OCI-LY3 (cell line): ENCODE measurements around the gene CAMK2A.

ENCODE experiments used
- H2AFZ ChIP-seq: fragments of 200-600, 300-600 bp; shearing (Covaris generic); 2 replicates; pipeline ENCODE4 v1.6.0; 2014; ENCODE audit warnings: antibody characterized with exemption, low read depth, low read length
- H3K27ac ChIP-seq: fragments of 200-600, 300-600 bp; sonication (generic); 2 replicates; pipeline ENCODE4 v1.5.1; 2014; ENCODE audit warnings: mild to moderate bottlenecking, low read length, moderate library complexity, mixed read lengths
- H3K27me3 ChIP-seq: fragments of 200-600, 300-600 bp; sonication (generic); 2 replicates; pipeline ENCODE4 v1.6.1; 2014; ENCODE audit warnings: low read depth, low read length, mixed read lengths
- H3K36me3 ChIP-seq: fragments of 200-600, 300-600 bp; sonication (generic); replicated peaks from 2 replicates; pipeline ENCODE3; 2014; ENCODE audit warnings: low read depth, low read length, mixed read lengths
- H3K4me1 ChIP-seq: fragments of 300-600, 200-600 bp; sonication (generic); 2 replicates; pipeline ENCODE4 v1.6.1; 2014; ENCODE audit warnings: low read length, mixed read lengths
- H3K4me2 ChIP-seq: fragments of 200-600, 300-600 bp; sonication (generic); 2 replicates; pipeline ENCODE4 v1.6.1; 2014; ENCODE audit warnings: low read length, mixed read lengths
- H3K4me3 ChIP-seq: fragments of 300-600, 200-600 bp; sonication (generic); 2 replicates; pipeline ENCODE4 v1.5.1; 2014; ENCODE audit warnings: antibody characterized with exemption, mild to moderate bottlenecking, low read length, moderate library complexity
- H3K79me2 ChIP-seq: fragments of 300-600, 200-600 bp; shearing (Covaris generic); 2 replicates; pipeline ENCODE4 v1.6.1; 2014; ENCODE audit warnings: mild to moderate bottlenecking, low read length, mixed read lengths
- H3K9ac ChIP-seq: fragments of 300-600, 200-600 bp; shearing (Covaris generic); 2 replicates; pipeline ENCODE4 v1.6.0; 2014; ENCODE audit warnings: mild to moderate bottlenecking, low read length, moderate library complexity
- H3K9me3 ChIP-seq: fragments of 200-600, 300-600 bp; shearing (Covaris generic); 2 replicates; pipeline ENCODE4 v1.6.1; 2014; ENCODE audit warnings: low read length, mixed read lengths; ENCODE audit not compliant: insufficient read depth
- H4K20me1 ChIP-seq: fragments of 200-600, 300-600 bp; sonication (generic); 2 replicates; pipeline ENCODE4 v1.6.1; 2016; ENCODE audit warnings: low read length, mixed read lengths; ENCODE audit not compliant: insufficient read depth
- EZH2phosphoT487 ChIP-seq: fragments of 200-600 bp; shearing (Covaris generic); IDR thresholded peaks from 2 replicates; pipeline ENCODE4 v1.6.1; 2018; ENCODE audit warnings: antibody characterized with exemption, mixed run types, low read depth
- TF ChIP-seq, protein P1 (sequence below): fragments of 200-600, 300-600 bp; sonication (generic); IDR thresholded peaks from 2 replicates; pipeline ENCODE4 v1.5.1; 2014; ENCODE audit warnings: antibody characterized with exemption, low read length, low read depth

The CAMK2A gene

DNA sequence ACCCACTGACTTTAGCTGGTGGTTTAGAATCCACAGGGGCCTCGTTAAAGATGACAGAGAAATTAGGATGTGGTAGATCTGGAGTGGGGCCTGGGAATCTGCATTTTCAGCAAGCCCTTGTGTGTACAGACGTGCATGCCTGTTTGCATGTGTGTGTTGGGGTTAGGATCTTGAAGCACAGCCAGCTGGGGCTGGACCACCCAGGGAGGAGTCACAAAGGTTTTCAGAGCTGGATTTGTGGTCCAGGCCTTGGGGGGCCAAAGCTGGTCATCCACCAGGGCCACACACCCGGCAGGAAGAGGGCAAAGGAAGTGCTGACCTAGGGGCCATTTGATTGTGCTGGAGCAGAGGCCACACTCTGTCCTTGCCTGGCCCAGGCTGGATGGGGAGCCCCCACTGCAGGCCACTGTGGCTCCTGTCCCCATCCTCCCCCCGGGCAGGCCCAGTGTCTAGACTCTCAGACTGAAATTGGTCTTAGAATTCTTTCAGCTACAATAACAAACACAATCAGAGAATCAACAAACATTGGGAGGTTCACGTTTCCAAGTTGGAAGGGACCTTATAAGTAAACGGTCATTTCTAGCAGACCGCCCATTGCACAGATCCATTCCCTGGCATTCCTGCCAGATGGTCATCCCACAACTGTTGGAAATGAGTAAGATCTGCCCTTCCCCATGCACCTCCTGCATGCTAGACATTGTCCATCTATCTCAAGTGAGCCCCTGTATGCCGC is 112.7 kb downstream of the CAMK2A start:
- H3K27ac ChIP-seq: no peak overlapping the region
- H3K4me3 ChIP-seq: no peak overlapping the region
- H4K20me1 ChIP-seq: no peaks in the 10 kb centered on the region
- H3K9ac ChIP-seq: no peak overlapping the region
- H3K36me3 ChIP-seq: no peaks in the 10 kb centered on the region
- no peak overlapping the region for H3K4me2 ChIP-seq
- no peaks in the 10 kb centered on the region for H3K79me2 ChIP-seq
- TF ChIP-seq, protein P1, sequence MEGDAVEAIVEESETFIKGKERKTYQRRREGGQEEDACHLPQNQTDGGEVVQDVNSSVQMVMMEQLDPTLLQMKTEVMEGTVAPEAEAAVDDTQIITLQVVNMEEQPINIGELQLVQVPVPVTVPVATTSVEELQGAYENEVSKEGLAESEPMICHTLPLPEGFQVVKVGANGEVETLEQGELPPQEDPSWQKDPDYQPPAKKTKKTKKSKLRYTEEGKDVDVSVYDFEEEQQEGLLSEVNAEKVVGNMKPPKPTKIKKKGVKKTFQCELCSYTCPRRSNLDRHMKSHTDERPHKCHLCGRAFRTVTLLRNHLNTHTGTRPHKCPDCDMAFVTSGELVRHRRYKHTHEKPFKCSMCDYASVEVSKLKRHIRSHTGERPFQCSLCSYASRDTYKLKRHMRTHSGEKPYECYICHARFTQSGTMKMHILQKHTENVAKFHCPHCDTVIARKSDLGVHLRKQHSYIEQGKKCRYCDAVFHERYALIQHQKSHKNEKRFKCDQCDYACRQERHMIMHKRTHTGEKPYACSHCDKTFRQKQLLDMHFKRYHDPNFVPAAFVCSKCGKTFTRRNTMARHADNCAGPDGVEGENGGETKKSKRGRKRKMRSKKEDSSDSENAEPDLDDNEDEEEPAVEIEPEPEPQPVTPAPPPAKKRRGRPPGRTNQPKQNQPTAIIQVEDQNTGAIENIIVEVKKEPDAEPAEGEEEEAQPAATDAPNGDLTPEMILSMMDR: no peak
- TF ChIP-seq EZH2phosphoT487: no peak
- no peaks in the 10 kb centered on the region for H3K27me3 ChIP-seq
- no peak overlapping the region for H2AFZ ChIP-seq
- no peaks in the 10 kb centered on the region for H3K9me3 ChIP-seq
- H3K4me1 ChIP-seq: peaks cover 9% of the 10 kb centered on the region; the same call in 1 of the 2 replicates

DNA sequence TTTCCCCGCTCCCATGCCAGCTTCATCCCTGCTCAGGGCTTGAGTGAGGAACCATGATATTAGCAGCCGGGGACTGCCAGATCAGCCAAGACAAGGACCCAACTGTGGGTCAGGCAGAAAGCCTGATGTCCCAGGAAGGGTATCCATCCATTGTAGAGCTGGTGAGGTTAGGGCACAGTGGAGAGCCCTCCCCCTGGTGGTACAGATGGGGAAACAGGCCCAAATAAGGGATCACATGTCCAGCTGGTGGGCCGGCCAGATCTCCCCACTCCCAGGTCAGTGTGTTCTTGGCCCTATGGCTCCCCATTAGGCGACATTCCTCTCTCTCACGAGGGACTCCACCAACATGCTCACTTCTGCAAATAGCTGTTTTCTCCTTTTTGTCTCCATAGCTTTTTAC is 114.0 kb downstream of the CAMK2A start:
- Histone ChIP-seq H3K4me2 (no peak overlapping the region), H3K36me3 (no peaks in the 10 kb centered on the region), H3K79me2 (no peaks in the 10 kb centered on the region), H4K20me1 (no peaks in the 10 kb centered on the region), H3K4me3 (no peak overlapping the region), H3K9ac (no peak overlapping the region), H2AFZ (no peak overlapping the region), H3K27me3 (no peaks in the 10 kb centered on the region), H3K4me1 (peaks cover 9% of the 10 kb centered on the region; the same call in 1 of the 2 replicates), H3K27ac (no peak overlapping the region), H3K9me3 (no peaks in the 10 kb centered on the region)
- TF ChIP-seq, protein P1: peak; percentile 37
- TF ChIP-seq EZH2phosphoT487: no peak

DNA sequence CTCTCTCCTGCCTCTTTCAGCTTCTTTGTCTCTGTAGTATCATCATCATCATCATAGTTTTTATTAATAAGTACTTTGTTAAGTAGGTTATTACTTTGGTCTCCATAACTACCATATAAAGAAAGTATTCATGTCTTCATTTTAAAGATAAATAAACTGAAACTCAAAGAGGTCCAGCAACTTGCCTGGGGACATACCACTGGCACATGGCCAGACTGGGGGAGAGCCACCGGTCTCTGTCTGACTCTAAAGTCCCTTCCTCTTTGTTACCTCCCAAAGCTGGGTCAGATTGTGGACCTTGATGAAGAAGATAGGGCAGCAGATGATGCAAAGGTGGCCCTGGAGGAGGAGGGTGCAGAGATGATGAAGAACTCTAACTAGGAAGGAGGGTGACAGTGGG is 114.5 kb downstream of the CAMK2A start:
- no peaks in the 10 kb centered on the region for H4K20me1 ChIP-seq
- H3K36me3 ChIP-seq: no peaks in the 10 kb centered on the region
- no peak overlapping the region for H2AFZ ChIP-seq
- no peak overlapping the region for H3K4me2 ChIP-seq
- no peak overlapping the region for H3K27ac ChIP-seq
- no peak overlapping the region for H3K9ac ChIP-seq
- H3K27me3 ChIP-seq: no peaks in the 10 kb centered on the region
- peaks cover 9% of the 10 kb centered on the region; the same call in 1 of the 2 replicates for H3K4me1 ChIP-seq
- no peaks in the 10 kb centered on the region for H3K79me2 ChIP-seq
- no peak overlapping the region for H3K4me3 ChIP-seq
- H3K9me3 ChIP-seq: no peaks in the 10 kb centered on the region
- no peak for TF ChIP-seq EZH2phosphoT487
- TF ChIP-seq, protein P1: no peak

DNA sequence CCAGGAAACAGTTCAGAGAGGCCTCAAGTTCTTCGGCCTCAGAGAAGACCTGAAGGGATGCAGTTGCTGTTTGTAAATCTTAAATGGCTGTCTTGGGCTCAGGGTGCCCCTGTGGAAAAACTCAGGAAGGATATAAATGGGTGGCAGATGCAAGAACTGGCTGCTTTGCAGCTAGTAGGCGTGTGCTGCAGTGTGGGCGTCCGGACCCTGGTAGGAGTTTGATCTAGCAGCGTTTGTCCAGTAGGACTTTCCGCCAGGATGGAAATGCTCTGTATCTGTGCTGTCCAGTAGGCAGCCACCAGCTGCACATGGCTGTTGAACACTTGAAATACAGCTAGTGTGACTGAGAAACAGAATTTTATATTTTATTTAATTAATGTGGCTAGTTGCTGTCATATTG is 115.3 kb downstream of the CAMK2A start:
- Histone ChIP-seq H3K4me3 (no peak overlapping the region), H3K27ac (no peak overlapping the region), H3K4me1 (peaks cover 9% of the 10 kb centered on the region; the same call in 1 of the 2 replicates), H3K36me3 (no peaks in the 10 kb centered on the region), H3K27me3 (peaks cover 4% of the 10 kb centered on the region), H3K9ac (no peak overlapping the region), H2AFZ (no peak overlapping the region), H3K4me2 (no peak overlapping the region), H3K79me2 (no peaks in the 10 kb centered on the region), H3K9me3 (no peaks in the 10 kb centered on the region), H4K20me1 (no peaks in the 10 kb centered on the region)
- no peak for TF ChIP-seq EZH2phosphoT487
- TF ChIP-seq, protein P1: no peak
